Upper lobe of left lung (tissue), 6 donors: ENCODE results near the gene JARID2. TPM values are rescaled to one million over a fixed set of nuclear protein-coding genes. Genes with fewer than 3 reads are reported as not detected.

Experiments used
- ATAC-seq, 2 donors: fragments of 200-7000 bp; cut with Tn5 transposase; one replicate each; pipeline ENCODE4 v1.9.1; 2022; ENCODE audit warnings: mild to moderate bottlenecking in 2 of 2, moderate library complexity in 2 of 2; ENCODE audit not compliant: low FRiP score in 2 of 2
- DNase-seq, 2 donors: peaks; one replicate each; pipeline ENCODE4 v3.0.0-alpha.2; 2019 to 2020
- H3K27ac ChIP-seq, 4 donors: fragments of 200-600 bp; sonication (generic); one replicate each; pipeline ENCODE4 v1.5.1; 2016 to 2019
- H3K27me3 ChIP-seq, 4 donors: fragments of 200-600 bp; sonication (generic); one replicate each; pipeline ENCODE4 v1.5.1; 2017 to 2019
- H3K36me3 ChIP-seq, 4 donors: fragments of 200-600 bp; sonication (generic); one replicate each; pipeline ENCODE4 v1.5.1; 2016 to 2019
- H3K4me1 ChIP-seq, 4 donors: fragments of 200-600 bp; sonication (generic); one replicate each; pipeline ENCODE4 v1.5.1; 2018 to 2019
- H3K4me3 ChIP-seq, 4 donors: fragments of 200-600 bp; sonication (generic); one replicate each; pipeline ENCODE4 v1.5.1; 2017 to 2019; ENCODE audit warnings: mild to moderate bottlenecking in 2 of 4, moderate library complexity in 1 of 4
- H3K9me3 ChIP-seq, 4 donors: fragments of 200-600 bp; sonication (generic); one replicate each; pipeline ENCODE4 v1.5.1; 2018 to 2019
- CTCF ChIP-seq, 6 experiments: fragments of 450-650 bp in 4 of 6; fragments of 200-600 bp in 2 of 6; sonication (generic) in 2 of 6; IDR thresholded peaks; one replicate each; pipeline ENCODE4 v1.5.1; 2016 to 2019; ENCODE audit warnings: antibody characterized with exemption in 6 of 6
- EP300 ChIP-seq, 4 donors: sonication (generic); formaldehyde crosslinking; IDR thresholded peaks; one replicate each; pipeline ENCODE4 v1.5.1; 2017; ENCODE audit warnings: antibody characterized with exemption in 4 of 4, control low read depth in 2 of 4
- POLR2A ChIP-seq, 4 donors: fragments of 450-650 bp; IDR thresholded peaks; one replicate each; pipeline ENCODE4 v1.5.1; 2016 to 2017; ENCODE audit warnings: antibody characterized with exemption in 4 of 4, mild to moderate bottlenecking in 2 of 4
- POLR2AphosphoS5 ChIP-seq, 2 donors: sonication (generic); formaldehyde crosslinking; IDR thresholded peaks; one replicate each; pipeline ENCODE4 v1.5.1; 2017; ENCODE audit warnings: antibody characterized with exemption in 2 of 2
- WGBS, 2 donors: methylation state at CpG; one replicate each; pipeline ENCODE4 v1.1.5; 2017 to 2018; 5-methylcytosine and 5-hydroxymethylcytosine counted together
- total RNA-seq, 6 donors: library from RNA; depleted of rRNA in 4 of 6; stranded (reverse); fragments of >200 nt in 4 of 6; gene quantifications; one replicate each; pipeline versions ENCODE4 v1.1.0 to v1.2.1, GENCODE V29; 2016 to 2021
- donor health status: DM: no; HTN: no; CAD: no; lungs with moderate emphysema.
- donor health status: DM: no; HTN: yes; CAD: no; lungs with severe emphysema.

Gene JARID2
- total RNA-seq, 6 donors from 2014 or later: 9.6 to 37.7 (median 16.4) TPM

- H3K4me1 ChIP-seq: peaks cover 63 to 88% (median 74%) of the 10 kb centered on the region in 4 donors
- H3K9me3 ChIP-seq: no peaks in the 10 kb centered on the region
- H3K27me3 ChIP-seq: no peaks in the 10 kb centered on the region
- H3K4me3 ChIP-seq: no peak overlapping the region
- ATAC-seq (no peak), DNase-seq (no peak)
- TF ChIP-seq EP300 (IDR thresholded peaks at IDR 0.05) (no peak), CTCF (IDR thresholded peaks at IDR 0.05) (no peak), POLR2AphosphoS5 (IDR thresholded peaks at IDR 0.05) (no peak), POLR2A (IDR thresholded peaks at IDR 0.05) (no peak)
- H3K27ac ChIP-seq: no peak overlapping the region
- 59 to 69% methylated on average over 2 of the region's 2 CpGs for WGBS, 2 donors
- H3K36me3 ChIP-seq: no peaks in the 10 kb centered on the region
Measured at GRCh38 chr6:15430186-15430585, 184.3 kb downstream of the JARID2 start.

GRCh38 chr6:15430931-15431405 lies 185.1 kb downstream of the JARID2 start:
- 62 to 69% methylated on average over 6 of the region's 6 CpGs for WGBS, 2 donors

GRCh38 chr6:15431762-15432483 lies 186.1 kb downstream of the JARID2 start:
- TF ChIP-seq POLR2A (IDR thresholded peaks at IDR 0.05): no peak
- no peak for TF ChIP-seq CTCF (IDR thresholded peaks at IDR 0.05)
- TF ChIP-seq POLR2AphosphoS5 (IDR thresholded peaks at IDR 0.05): no peak
- peak in 1 of 4 donors; percentile 42 for TF ChIP-seq EP300 (IDR thresholded peaks at IDR 0.05)
- DNase-seq: peak in 1 of 2 donors; percentile 72
- peak overlapping the region; percentile 15 to 72 (median 34) for H3K27ac ChIP-seq
- no peaks in the 10 kb centered on the region for H3K36me3 ChIP-seq
- H3K4me1 ChIP-seq: peaks cover 64 to 83% (median 73%) of the 10 kb centered on the region in 4 donors
- peak overlapping the region in 1 of 4 donors; percentile 24 for H3K4me3 ChIP-seq
- no peaks in the 10 kb centered on the region for H3K9me3 ChIP-seq
- peak; percentile 41 to 83 for ATAC-seq
- no peaks in the 10 kb centered on the region for H3K27me3 ChIP-seq
- WGBS, 2 donors: 64 to 74% methylated on average over 9 of the region's 9 CpGs

More at GRCh38 chr6:15430931-15431405, 185.1 kb downstream of the JARID2 start:
- DNase-seq (no peak), ATAC-seq (no peak)
- no peaks in the 10 kb centered on the region for H3K36me3 ChIP-seq
- no peaks in the 10 kb centered on the region for H3K27me3 ChIP-seq
- no peaks in the 10 kb centered on the region for H3K9me3 ChIP-seq
- TF ChIP-seq POLR2A (IDR thresholded peaks at IDR 0.05): no peak
- TF ChIP-seq EP300 (IDR thresholded peaks at IDR 0.05): no peak
- no peak for TF ChIP-seq POLR2AphosphoS5 (IDR thresholded peaks at IDR 0.05)
- no peak for TF ChIP-seq CTCF (IDR thresholded peaks at IDR 0.05)
- H3K27ac ChIP-seq: peak overlapping the region in 2 of 4 donors; percentile 10 to 47
- H3K4me3 ChIP-seq: no peak overlapping the region
- H3K4me1 ChIP-seq: peaks cover 63 to 83% (median 75%) of the 10 kb centered on the region in 4 donors

GRCh38 chr6:15433511-15433861 lies 187.6 kb downstream of the JARID2 start:
- Histone ChIP-seq H3K4me1 (peaks cover 57 to 75% (median 64%) of the 10 kb centered on the region in 4 donors), H3K27ac (no peak overlapping the region), H3K27me3 (no peaks in the 10 kb centered on the region), H3K36me3 (no peaks in the 10 kb centered on the region), H3K4me3 (no peak overlapping the region), H3K9me3 (no peaks in the 10 kb centered on the region)
- DNase-seq (no peak), ATAC-seq (no peak)
- TF ChIP-seq POLR2AphosphoS5 (IDR thresholded peaks at IDR 0.05) (no peak), CTCF (IDR thresholded peaks at IDR 0.05) (no peak), POLR2A (IDR thresholded peaks at IDR 0.05) (no peak), EP300 (IDR thresholded peaks at IDR 0.05) (no peak)
- 33 to 38% methylated on average over 2 of the region's 2 CpGs for WGBS, 2 donors
